K562 (cell line): Measurements from ENCODE around the gene ZBTB14. TPM values are rescaled to one million over a fixed set of nuclear protein-coding genes. Genes with fewer than 3 reads are reported as not detected.

Experiments
- AFF4 ChIP-seq: sonication (generic); formaldehyde crosslinking; IDR thresholded peaks from 2 replicates; pipeline ENCODE4 v1.8.0; 2023; ENCODE audit warnings: mild to moderate bottlenecking, missing genetic modification reagents
- ARNT ChIP-seq, 2 experiments: fragments of 450-650 bp; IDR thresholded peaks; 2 replicates each; pipeline ENCODE4 v1.6.1; 2016; ENCODE audit warnings: mild to moderate bottlenecking in 1 of 2
- ATF3 ChIP-seq, 2 experiments: fragments of 450-650 bp in 1 of 2; sonication (generic) in 1 of 2; formaldehyde crosslinking in 1 of 2; IDR thresholded peaks in 1 of 2; conservative IDR thresholded peaks in 1 of 2; 2 replicates each; pipeline versions ENCODE4 v1.6.1 to v1.8.1; 2016 to 2023; ENCODE audit warnings: mild to moderate bottlenecking in 2 of 2, moderate library complexity in 2 of 2, inconsistent platforms in 1 of 2, missing genetic modification reagents in 1 of 2
- CCNT2 ChIP-seq: IDR thresholded peaks from 2 replicates; pipeline ENCODE4 v1.6.1; 2011; ENCODE audit warnings: borderline replicate concordance, low read depth, mild to moderate bottlenecking, moderate library complexity, mixed read lengths, low read length; ENCODE audit not compliant: insufficient read length; ENCODE audit errors: extremely low read depth
- DACH1 ChIP-seq: fragments of 450-650 bp; IDR thresholded peaks from 2 replicates; pipeline ENCODE4 v1.6.1; 2018; ENCODE audit not compliant: partially characterized antibody
- DMBX1 ChIP-seq: fragments of 250-450 bp; sonication (Bioruptor Pico); IDR thresholded peaks from 2 replicates; pipeline ENCODE4 v1.8.0; 2022; ENCODE audit warnings: inconsistent platforms, mild to moderate bottlenecking, moderate library complexity, borderline replicate concordance
- ELF2 ChIP-seq: fragments of 250-450 bp; sonication (Bioruptor Pico); IDR thresholded peaks from 2 replicates; pipeline ENCODE4 v1.5.0; 2021; ENCODE audit warnings: mild to moderate bottlenecking
- FOXA1 ChIP-seq: fragments of 450-650 bp; IDR thresholded peaks from 2 replicates; pipeline ENCODE4 v1.6.1; 2016; ENCODE audit warnings: mild to moderate bottlenecking, borderline replicate concordance
- GMEB1 ChIP-seq: fragments of 250-450 bp; sonication (Bioruptor Pico); IDR thresholded peaks from 2 replicates; pipeline ENCODE4 v1.4.0; 2020; ENCODE audit warnings: mild to moderate bottlenecking
- MECOM ChIP-seq: fragments of 250-450 bp; sonication (Bioruptor Pico); IDR thresholded peaks from 2 replicates; pipeline ENCODE4 v1.8.0; 2022; ENCODE audit warnings: inconsistent platforms
- MEF2A ChIP-seq: IDR thresholded peaks from 2 replicates; pipeline ENCODE4 v1.6.1; 2011; ENCODE audit warnings: low read depth, mild to moderate bottlenecking, low read length, moderate library complexity; ENCODE audit not compliant: control insufficient read depth
- MTA3 ChIP-seq: fragments of 450-650 bp; formaldehyde crosslinking; IDR thresholded peaks from 2 replicates; pipeline ENCODE4 v1.6.1; 2017; ENCODE audit warnings: mild to moderate bottlenecking, borderline replicate concordance
- NR3C1 ChIP-seq: sonication (generic); formaldehyde crosslinking; IDR thresholded peaks from 2 replicates; pipeline ENCODE4 v1.8.1; 2022; ENCODE audit warnings: missing genetic modification reagents
- POLR2G ChIP-seq: fragments of 200-400 bp; formaldehyde crosslinking; IDR thresholded peaks from 2 replicates; pipeline ENCODE4 v1.6.1; 2017; ENCODE audit warnings: low read depth, mild to moderate bottlenecking, antibody characterized with exemption, low read length, moderate library complexity
- SNIP1 ChIP-seq: fragments of 450-650 bp; IDR thresholded peaks from 2 replicates; pipeline ENCODE4 v1.7.1; 2017; ENCODE audit warnings: low read depth, mild to moderate bottlenecking
- TARDBP ChIP-seq: fragments of 450-650 bp; IDR thresholded peaks from 2 replicates; pipeline ENCODE4 v1.6.1; 2016
- ZFX ChIP-seq: sonication (generic); formaldehyde crosslinking; IDR thresholded peaks from 2 replicates; pipeline ENCODE4 v1.8.0; 2022; ENCODE audit warnings: mild to moderate bottlenecking, missing genetic modification reagents, moderate library complexity
- ZNF431 ChIP-seq: sonication (generic); formaldehyde crosslinking; IDR thresholded peaks from 2 replicates; pipeline ENCODE4 v1.8.0; 2022; ENCODE audit warnings: mild to moderate bottlenecking, missing genetic modification reagents
- polyA plus RNA-seq, 8 experiments: library from polyadenylated mRNA; depleted of rRNA in 4 of 8; stranded (reverse) in 5 of 8; unstranded in 3 of 8; fragments of >200 nt; fragmentation: Nextera tagmentation in 2 of 8; fragmentation: Illumina TruSeq in 1 of 8; extraction: Ambion mirVana in 2 of 8; extraction: Trizol in 1 of 8; gene quantifications; 2 replicates each; pipeline versions ENCODE4 v1.2.1 to v1.2.3, GENCODE V29; 2011 to 2014; ENCODE audit warnings: inconsistent platforms in 1 of 8, missing spikeins in 1 of 8
- total RNA-seq, 7 experiments: library from RNA; depleted of rRNA in 6 of 7; stranded (reverse); fragments of >200 nt in 6 of 7; fragmentation: Illumina TruSeq in 2 of 7; extraction: Trizol in 2 of 7; gene quantifications; 2 replicates each; pipeline versions ENCODE4 v1.2.1 to v1.2.3, GENCODE V29; 2011 to 2021; ENCODE audit warnings: low replicate concordance in 1 of 7

ZBTB14 gene
- total and polyA plus RNA-seq, 9 of the 15 experiments (the other 6 are each of a cell fraction or from before 2014, with no cell fraction given), result 2.8 to 12.6 (median 9.0) TPM

GRCh38 chr18:5295981-5296705 lies 617 bp upstream of the ZBTB14 start (continued):
- no peak for TF ChIP-seq ATF3 (IDR thresholded peaks at IDR 0.05)
- no peak for TF ChIP-seq ATF3 (CRISPR knock-in tag; conservative IDR thresholded peaks at IDR 0.05)
- TF ChIP-seq GMEB1 (CRISPR knock-in tag), result peak; percentile 67
- TF ChIP-seq FOXA1, result no peak
- TF ChIP-seq DMBX1 (CRISPR knock-in tag), result peak; percentile 95
- TF ChIP-seq SNIP1, result no peak
- no peak for TF ChIP-seq ARNT (IDR thresholded peaks at IDR 0.05)
- peak; percentile 89 for TF ChIP-seq POLR2G
- TF ChIP-seq CCNT2, result peak; percentile 81
- TF ChIP-seq DACH1, result no peak
- TF ChIP-seq ZFX (CRISPR knock-in tag), result peak; percentile 58
- no peak for TF ChIP-seq NR3C1 (CRISPR knock-in tag)
- TF ChIP-seq ELF2, result 0 out of 2 replicates have a peak, but pooled peaks have one; percentile 35
- TF ChIP-seq AFF4, result no peak; the same call in 1 of the 2 replicates
- TF ChIP-seq MTA3, result 0 out of 2 replicates have a peak, but pooled peaks have one; percentile 47
- peak; percentile 51 for TF ChIP-seq TARDBP
- 0 out of 2 replicates have a peak, but pooled peaks have one; percentile 50 for TF ChIP-seq MECOM
- TF ChIP-seq ZNF431 (CRISPR knock-in tag), result no peak
- no peak for TF ChIP-seq MEF2A
